ENCODE data around the gene FOXP1.

- TF ChIP-seq, protein P1, sequence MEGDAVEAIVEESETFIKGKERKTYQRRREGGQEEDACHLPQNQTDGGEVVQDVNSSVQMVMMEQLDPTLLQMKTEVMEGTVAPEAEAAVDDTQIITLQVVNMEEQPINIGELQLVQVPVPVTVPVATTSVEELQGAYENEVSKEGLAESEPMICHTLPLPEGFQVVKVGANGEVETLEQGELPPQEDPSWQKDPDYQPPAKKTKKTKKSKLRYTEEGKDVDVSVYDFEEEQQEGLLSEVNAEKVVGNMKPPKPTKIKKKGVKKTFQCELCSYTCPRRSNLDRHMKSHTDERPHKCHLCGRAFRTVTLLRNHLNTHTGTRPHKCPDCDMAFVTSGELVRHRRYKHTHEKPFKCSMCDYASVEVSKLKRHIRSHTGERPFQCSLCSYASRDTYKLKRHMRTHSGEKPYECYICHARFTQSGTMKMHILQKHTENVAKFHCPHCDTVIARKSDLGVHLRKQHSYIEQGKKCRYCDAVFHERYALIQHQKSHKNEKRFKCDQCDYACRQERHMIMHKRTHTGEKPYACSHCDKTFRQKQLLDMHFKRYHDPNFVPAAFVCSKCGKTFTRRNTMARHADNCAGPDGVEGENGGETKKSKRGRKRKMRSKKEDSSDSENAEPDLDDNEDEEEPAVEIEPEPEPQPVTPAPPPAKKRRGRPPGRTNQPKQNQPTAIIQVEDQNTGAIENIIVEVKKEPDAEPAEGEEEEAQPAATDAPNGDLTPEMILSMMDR (IDR thresholded peaks at IDR 0.05; ENCODE audit: insufficient read depth, low read depth, low read length): no peak
- no peak for TF ChIP-seq EZH2 (IDR thresholded peaks at IDR 0.05; ENCODE audit: insufficient read depth, low read length)
Measured at GRCh38 chr3:71488391-71488809, 95.1 kb downstream of the FOXP1 start.

All from astrocyte (in vitro differentiated cells and primary cell).